Gastrocnemius medialis (tissue), 4 donors: ENCODE results near the gene SLC35C1.

ENCODE experiments used
- POLR2A ChIP-seq, 2 donors: fragments of 450-650 bp; IDR thresholded peaks; one replicate each; pipeline ENCODE4 v1.6.1; 2017; ENCODE audit warnings: antibody characterized with exemption in 2 of 2, mild to moderate bottlenecking in 2 of 2, moderate library complexity in 2 of 2
- TF ChIP-seq, protein P1 (sequence below), 5 experiments: fragments of 450-650 bp in 3 of 5; fragments of 200-600 bp in 2 of 5; sonication (generic) in 2 of 5; IDR thresholded peaks in 4 of 5; conservative IDR thresholded peaks in 1 of 5; 1 replicate in 4 of 5; 2 replicates in 1 of 5; pipeline ENCODE4 v1.5.1; 2016 to 2019; ENCODE audit warnings: antibody characterized with exemption in 5 of 5, mild to moderate bottlenecking in 3 of 5, moderate library complexity in 3 of 5

DNA sequence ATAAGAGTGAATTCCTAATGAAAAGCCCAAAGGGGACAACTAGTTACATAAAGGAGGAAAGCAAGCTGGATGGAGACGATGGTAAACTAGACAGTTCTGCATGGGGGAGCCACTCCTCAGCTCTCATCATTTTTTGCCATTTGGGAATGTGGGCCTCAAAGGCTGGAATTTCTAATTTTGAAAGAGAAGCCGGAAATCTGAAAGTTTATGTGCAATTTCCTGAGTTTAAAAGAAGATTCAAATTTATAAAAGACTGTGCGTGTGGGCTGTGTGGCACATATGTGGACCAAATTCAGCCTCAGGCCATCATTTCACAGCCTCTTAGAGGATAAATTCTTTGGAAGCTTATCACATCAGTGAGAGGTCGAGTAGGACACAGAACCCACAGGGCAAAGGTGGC, 24.0 kb downstream of the SLC35C1 start:
- TF ChIP-seq, protein P1, sequence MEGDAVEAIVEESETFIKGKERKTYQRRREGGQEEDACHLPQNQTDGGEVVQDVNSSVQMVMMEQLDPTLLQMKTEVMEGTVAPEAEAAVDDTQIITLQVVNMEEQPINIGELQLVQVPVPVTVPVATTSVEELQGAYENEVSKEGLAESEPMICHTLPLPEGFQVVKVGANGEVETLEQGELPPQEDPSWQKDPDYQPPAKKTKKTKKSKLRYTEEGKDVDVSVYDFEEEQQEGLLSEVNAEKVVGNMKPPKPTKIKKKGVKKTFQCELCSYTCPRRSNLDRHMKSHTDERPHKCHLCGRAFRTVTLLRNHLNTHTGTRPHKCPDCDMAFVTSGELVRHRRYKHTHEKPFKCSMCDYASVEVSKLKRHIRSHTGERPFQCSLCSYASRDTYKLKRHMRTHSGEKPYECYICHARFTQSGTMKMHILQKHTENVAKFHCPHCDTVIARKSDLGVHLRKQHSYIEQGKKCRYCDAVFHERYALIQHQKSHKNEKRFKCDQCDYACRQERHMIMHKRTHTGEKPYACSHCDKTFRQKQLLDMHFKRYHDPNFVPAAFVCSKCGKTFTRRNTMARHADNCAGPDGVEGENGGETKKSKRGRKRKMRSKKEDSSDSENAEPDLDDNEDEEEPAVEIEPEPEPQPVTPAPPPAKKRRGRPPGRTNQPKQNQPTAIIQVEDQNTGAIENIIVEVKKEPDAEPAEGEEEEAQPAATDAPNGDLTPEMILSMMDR (IDR thresholded peaks at IDR 0.05 in 4 of 5, conservative IDR thresholded peaks at IDR 0.05 in 1 of 5), result no peak
- TF ChIP-seq POLR2A (IDR thresholded peaks at IDR 0.05), result no peak
